MCF 10A (cell line): Measurements from ENCODE around the gene NFIA. TPM values are rescaled to one million over a fixed set of nuclear protein-coding genes. Genes with fewer than 3 reads are reported as not detected.

Experiments
- BruUV-seq: library from RNA; stranded (reverse); fragments of 400-500 nt; replicated peaks from 2 replicates; lab custom pipeline; 2021; lab: Mats Ljungman, UMichigan
- CTCF ChIA-PET: fragments of 300-600 bp; sonication (Branson Sonifier 250); formaldehyde crosslinking; extraction: SDS; loops from one replicate; lab custom pipeline; 2021; ENCODE audit warnings: antibody characterized with exemption, inconsistent platforms; lab: Yijun Ruan, JAX
- POLR2A ChIA-PET: fragments of 300-600, 350-650 bp; sonication (Branson Sonifier 250); formaldehyde crosslinking; extraction: SDS; loops from one replicate; lab custom pipeline; 2020; ENCODE audit warnings: antibody characterized with exemption, inconsistent platforms; lab: Yijun Ruan, JAX
- DNase-seq: peaks from one replicate; pipeline ENCODE4 v3.0.0-alpha.2; 2018; ENCODE audit not compliant: unreplicated experiment
- H3K27ac Mint-ChIP-seq: one replicate; pipeline ENCODE4 v1.8.0; 2022; ENCODE audit warnings: mild to moderate bottlenecking, low read depth, mixed read lengths; ENCODE audit not compliant: unreplicated experiment
- H3K27me3 Mint-ChIP-seq: one replicate; pipeline ENCODE4 v1.8.0; 2022; ENCODE audit warnings: mixed read lengths; ENCODE audit not compliant: insufficient read depth, unreplicated experiment
- H3K36me3 Mint-ChIP-seq: one replicate; pipeline ENCODE4 v1.8.0; 2022; ENCODE audit warnings: mild to moderate bottlenecking, moderate library complexity, mixed read lengths; ENCODE audit not compliant: insufficient read depth, unreplicated experiment
- H3K4me1 Mint-ChIP-seq: one replicate; pipeline ENCODE4 v1.8.0; 2022; ENCODE audit warnings: mixed read lengths; ENCODE audit not compliant: insufficient read depth, unreplicated experiment
- H3K4me3 Mint-ChIP-seq: one replicate; pipeline ENCODE4 v1.8.0; 2022; ENCODE audit warnings: mild to moderate bottlenecking, moderate library complexity, mixed read lengths; ENCODE audit not compliant: unreplicated experiment
- H3K9me3 Mint-ChIP-seq: one replicate; pipeline ENCODE4 v1.8.0; 2022; ENCODE audit warnings: mixed read lengths; ENCODE audit not compliant: unreplicated experiment
- CTCF ChIP-seq: fragments of 200-600 bp; IDR thresholded peaks from one replicate; pipeline ENCODE4 v1.8.0; 2022; ENCODE audit warnings: antibody characterized with exemption, mild to moderate bottlenecking; ENCODE audit not compliant: unreplicated experiment
- intact Hi-C: fragments of 100-400 bp; cut with micrococcal nuclease; formaldehyde crosslinking; loops from 2 replicates; pipeline ENCODE4 v1.14.1; 2022
- total RNA-seq: library from RNA; stranded (reverse); gene quantifications from 2 replicates; pipeline ENCODE4 v1.2.3, GENCODE V29; 2022

NFIA gene
- total RNA-seq, 1 experiment from 2014 or later, result 54.8 TPM

- Mint-ChIP-seq H3K4me3 (no peak overlapping the region), H3K4me1 (no peaks in the 10 kb centered on the region), H3K27ac (no peak overlapping the region), H3K36me3 (no peaks in the 10 kb centered on the region), H3K9me3 (no peaks in the 10 kb centered on the region), H3K27me3 (no peaks in the 10 kb centered on the region)
- no peak for TF ChIP-seq CTCF
- intact Hi-C loops, result no loop called here
- BruUV-seq, result no TSS peak
- no peak for DNase-seq
- ChIA-PET CTCF (interaction anchor here (0.6 to 0.7 kb wide), 2 partner anchors 15 to 110 kb away, joined by 3 read pairs; no protein-coding TSS in a partner anchor), POLR2A (interaction anchor here (0.6 kb wide), 1 partner anchor 274 kb away, joined by 3 read pairs; no protein-coding TSS in a partner anchor)
Observed at GRCh38 chr1:61064673-61065072, 17.7 kb upstream of the NFIA start.

- no peak for TF ChIP-seq CTCF
- Mint-ChIP-seq H3K36me3 (no peaks in the 10 kb centered on the region), H3K27ac (no peak overlapping the region), H3K4me1 (no peaks in the 10 kb centered on the region), H3K4me3 (no peak overlapping the region), H3K9me3 (no peaks in the 10 kb centered on the region), H3K27me3 (no peaks in the 10 kb centered on the region)
- no TSS peak for BruUV-seq
- ChIA-PET POLR2A (interaction anchor here (1.1 kb wide), 1 partner anchor 10 kb away, joined by 4 read pairs; no protein-coding TSS in a partner anchor), CTCF (interaction anchor here (1.3 kb wide), 1 partner anchor 89 kb away, joined by 3 read pairs; no protein-coding TSS in a partner anchor)
- intact Hi-C loops, result no loop called here
- no peak for DNase-seq
Observed at GRCh38 chr1:61067446-61068019, 14.8 kb upstream of the NFIA start.

GRCh38 chr1:61070054-61070453 is 12.3 kb upstream of the NFIA start:
- Mint-ChIP-seq H3K4me3 (no peak overlapping the region), H3K27ac (no peak overlapping the region), H3K27me3 (no peaks in the 10 kb centered on the region), H3K36me3 (no peaks in the 10 kb centered on the region), H3K9me3 (no peaks in the 10 kb centered on the region), H3K4me1 (no peaks in the 10 kb centered on the region)
- ChIA-PET CTCF (interaction anchor here (2.9 kb wide), 1 partner anchor 11 kb away, joined by 17 read pairs; no protein-coding TSS in a partner anchor), POLR2A (interaction anchor here (0.7 kb wide), 1 partner anchor 329 kb away, joined by 3 read pairs; no protein-coding TSS in a partner anchor)
- intact Hi-C loops, result no loop called here
- no peak for TF ChIP-seq CTCF
- no peak for DNase-seq
- BruUV-seq, result no TSS peak

GRCh38 chr1:61071205-61072130 is 10.9 kb upstream of the NFIA start:
- no peaks in the 10 kb centered on the region for H3K9me3 Mint-ChIP-seq
- CTCF ChIA-PET, result interaction anchor here (1.0 to 2.9 kb wide), 3 partner anchors 12 to 136 kb away, joined by 3 to 17 read pairs (median 8); no protein-coding TSS in a partner anchor
- H3K4me1 Mint-ChIP-seq, result peaks cover 3% of the 10 kb centered on the region
- no peaks in the 10 kb centered on the region for H3K27me3 Mint-ChIP-seq
- POLR2A ChIA-PET, result interaction anchor here (0.6 to 0.7 kb wide), 2 partner anchors 70 to 497 kb away, joined by 3 to 4 read pairs; no protein-coding TSS in a partner anchor
- no peak overlapping the region for H3K4me3 Mint-ChIP-seq
- H3K36me3 Mint-ChIP-seq, result no peaks in the 10 kb centered on the region
- intact Hi-C loops, result no loop called here
- BruUV-seq, result no TSS peak
- peak overlapping the region; percentile 6 for H3K27ac Mint-ChIP-seq
- no peak for TF ChIP-seq CTCF
- DNase-seq, result no peak
